ENCODE data around the gene CLIP1.
"Not testable (repeated sequence)": the region's sequence is repeated elsewhere in the genome, so short reads cannot be mapped to it uniquely, and the experiment has no call there.

- TF ChIP-seq, protein P1, sequence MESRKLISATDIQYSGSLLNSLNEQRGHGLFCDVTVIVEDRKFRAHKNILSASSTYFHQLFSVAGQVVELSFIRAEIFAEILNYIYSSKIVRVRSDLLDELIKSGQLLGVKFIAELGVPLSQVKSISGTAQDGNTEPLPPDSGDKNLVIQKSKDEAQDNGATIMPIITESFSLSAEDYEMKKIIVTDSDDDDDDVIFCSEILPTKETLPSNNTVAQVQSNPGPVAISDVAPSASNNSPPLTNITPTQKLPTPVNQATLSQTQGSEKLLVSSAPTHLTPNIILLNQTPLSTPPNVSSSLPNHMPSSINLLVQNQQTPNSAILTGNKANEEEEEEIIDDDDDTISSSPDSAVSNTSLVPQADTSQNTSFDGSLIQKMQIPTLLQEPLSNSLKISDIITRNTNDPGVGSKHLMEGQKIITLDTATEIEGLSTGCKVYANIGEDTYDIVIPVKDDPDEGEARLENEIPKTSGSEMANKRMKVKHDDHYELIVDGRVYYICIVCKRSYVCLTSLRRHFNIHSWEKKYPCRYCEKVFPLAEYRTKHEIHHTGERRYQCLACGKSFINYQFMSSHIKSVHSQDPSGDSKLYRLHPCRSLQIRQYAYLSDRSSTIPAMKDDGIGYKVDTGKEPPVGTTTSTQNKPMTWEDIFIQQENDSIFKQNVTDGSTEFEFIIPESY (CRISPR knock-in tag; IDR thresholded peaks at IDR 0.05), result not testable (repeated sequence)
- TF ChIP-seq PRDM15 (CRISPR knock-in tag; IDR thresholded peaks at IDR 0.05); POLR2AphosphoS5 (IDR thresholded peaks at IDR 0.05; ENCODE audit: low read depth, low read length): not testable (repeated sequence)
- TF ChIP-seq, protein P2, sequence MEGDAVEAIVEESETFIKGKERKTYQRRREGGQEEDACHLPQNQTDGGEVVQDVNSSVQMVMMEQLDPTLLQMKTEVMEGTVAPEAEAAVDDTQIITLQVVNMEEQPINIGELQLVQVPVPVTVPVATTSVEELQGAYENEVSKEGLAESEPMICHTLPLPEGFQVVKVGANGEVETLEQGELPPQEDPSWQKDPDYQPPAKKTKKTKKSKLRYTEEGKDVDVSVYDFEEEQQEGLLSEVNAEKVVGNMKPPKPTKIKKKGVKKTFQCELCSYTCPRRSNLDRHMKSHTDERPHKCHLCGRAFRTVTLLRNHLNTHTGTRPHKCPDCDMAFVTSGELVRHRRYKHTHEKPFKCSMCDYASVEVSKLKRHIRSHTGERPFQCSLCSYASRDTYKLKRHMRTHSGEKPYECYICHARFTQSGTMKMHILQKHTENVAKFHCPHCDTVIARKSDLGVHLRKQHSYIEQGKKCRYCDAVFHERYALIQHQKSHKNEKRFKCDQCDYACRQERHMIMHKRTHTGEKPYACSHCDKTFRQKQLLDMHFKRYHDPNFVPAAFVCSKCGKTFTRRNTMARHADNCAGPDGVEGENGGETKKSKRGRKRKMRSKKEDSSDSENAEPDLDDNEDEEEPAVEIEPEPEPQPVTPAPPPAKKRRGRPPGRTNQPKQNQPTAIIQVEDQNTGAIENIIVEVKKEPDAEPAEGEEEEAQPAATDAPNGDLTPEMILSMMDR (CRISPR knock-in tag; IDR thresholded peaks at IDR 0.05), result not testable (repeated sequence)
- TF ChIP-seq, protein P3, sequence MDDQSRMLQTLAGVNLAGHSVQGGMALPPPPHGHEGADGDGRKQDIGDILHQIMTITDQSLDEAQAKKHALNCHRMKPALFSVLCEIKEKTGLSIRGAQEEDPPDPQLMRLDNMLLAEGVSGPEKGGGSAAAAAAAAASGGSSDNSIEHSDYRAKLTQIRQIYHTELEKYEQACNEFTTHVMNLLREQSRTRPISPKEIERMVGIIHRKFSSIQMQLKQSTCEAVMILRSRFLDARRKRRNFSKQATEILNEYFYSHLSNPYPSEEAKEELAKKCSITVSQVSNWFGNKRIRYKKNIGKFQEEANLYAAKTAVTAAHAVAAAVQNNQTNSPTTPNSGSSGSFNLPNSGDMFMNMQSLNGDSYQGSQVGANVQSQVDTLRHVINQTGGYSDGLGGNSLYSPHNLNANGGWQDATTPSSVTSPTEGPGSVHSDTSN (CRISPR knock-in tag; IDR thresholded peaks at IDR 0.05; ENCODE audit: borderline replicate concordance), result not testable (repeated sequence)
Measured at GRCh38 chr12:122358403-122358802, 64.1 kb downstream of the CLIP1 start.
